ENCODE data around the gene TSPEAR. TPM values are rescaled to one million over a fixed set of nuclear protein-coding genes. Genes with fewer than 3 reads are reported as not detected.

The TSPEAR gene
- total RNA-seq, 1 donor from 2014 or later: 0.19 TPM

GRCh38 chr21:44573630-44574456, 137.5 kb downstream of the TSPEAR start, which contains the start of gene KRTAP10-4:
KRTAP10-4 (plus strand) TSS chr21:44573729; CDS start chr21:44573759, 30 bp downstream.

GRCh38 chr21:44558695-44559094, 152.7 kb downstream of the TSPEAR start, which contains the start of gene KRTAP10-3:
KRTAP10-3 (minus strand) TSS chr21:44558795; CDS start chr21:44558715, 80 bp downstream.

GRCh38 chr21:44551340-44551961, 159.9 kb downstream of the TSPEAR start, which contains the start of gene KRTAP10-2:
KRTAP10-2 (minus strand) TSS chr21:44551505; CDS start chr21:44551458, 47 bp downstream.

GRCh38 chr21:44539991-44540666, 171.2 kb downstream of the TSPEAR start, which contains the start of gene KRTAP10-1:
KRTAP10-1 (minus strand) TSS chr21:44540195; CDS start chr21:44540150, 45 bp downstream.

GRCh38 chr21:44454747-44455523, 256.4 kb downstream of the TSPEAR start, which contains the start of gene LRRC3:
LRRC3 (plus strand) TSS chr21:44455510; CDS start chr21:44456645, 1,135 bp downstream.

Other genes starting within 250 kb of the TSPEAR start
- not detected in 2 replicates for gene KRTAP10-1, start 171.4 kb downstream of the TSPEAR start, total RNA-seq
- gene KRTAP10-2, start 160.1 kb downstream of the TSPEAR start, total RNA-seq: not detected in 2 replicates
- not detected in 2 replicates for gene KRTAP10-3, start 152.8 kb downstream of the TSPEAR start, total RNA-seq
- gene KRTAP10-4, start 137.8 kb downstream of the TSPEAR start, total RNA-seq: not detected in 2 replicates
- not detected in 2 replicates for gene KRTAP10-5, start 131.0 kb downstream of the TSPEAR start, total RNA-seq
- gene KRTAP10-6, start 119.1 kb downstream of the TSPEAR start, total RNA-seq: not detected in 2 replicates
- gene KRTAP10-7, start 111.0 kb downstream of the TSPEAR start, total RNA-seq: not detected in 2 replicates
- not detected in 2 replicates for gene KRTAP10-8, start 99.5 kb downstream of the TSPEAR start, total RNA-seq
- gene KRTAP10-9, start 84.5 kb downstream of the TSPEAR start, total RNA-seq: not detected in 2 replicates
- not detected in 2 replicates for gene KRTAP10-10, start 74.2 kb downstream of the TSPEAR start, total RNA-seq
- not detected in 2 replicates for gene KRTAP10-11, start 65.2 kb downstream of the TSPEAR start, total RNA-seq
- gene KRTAP12-4, start 56.9 kb downstream of the TSPEAR start, total RNA-seq: not detected in 2 replicates
- gene KRTAP12-3, start 53.6 kb downstream of the TSPEAR start, total RNA-seq: not detected in 2 replicates
- not detected in 2 replicates for gene KRTAP12-2, start 44.6 kb downstream of the TSPEAR start, total RNA-seq
- gene KRTAP12-1, start 29.4 kb downstream of the TSPEAR start, total RNA-seq: not detected in 2 replicates
- gene KRTAP10-12, start 14.4 kb downstream of the TSPEAR start, total RNA-seq: not detected in 2 replicates
- gene UBE2G2, start 90.2 kb upstream of the TSPEAR start, total RNA-seq: 61.2 and 109 TPM in 2 replicates
- gene SUMO3, start 106.5 kb upstream of the TSPEAR start, total RNA-seq: 77.9 and 93.5 TPM in 2 replicates
- gene PTTG1IP, start 162.1 kb upstream of the TSPEAR start, total RNA-seq: 258 and 494 TPM in 2 replicates
- 0.13 and 0.16 TPM in 2 replicates for gene ITGB2, start 209.3 kb upstream of the TSPEAR start, total RNA-seq
- 25.5 and 28.8 TPM in 2 replicates for gene SLX9, start 228.5 kb upstream of the TSPEAR start, total RNA-seq

All from bladder microvascular endothelial cell (primary cell).